Astrocyte of the cerebellum (primary cell): ENCODE measurements around the gene SULT6B1.

Source experiments
- DNase-seq: peaks from one replicate; pipeline ENCODE4 v3.0.0-alpha.2; 2011; ENCODE audit warnings: low read depth
- H3K4me3 ChIP-seq: 2 replicates; pipeline ENCODE4 v1.5.1; 2011; ENCODE audit warnings: mild to moderate bottlenecking, low read depth, low read length, moderate library complexity
- in situ Hi-C: cut with HindIII; loops from 2 replicates; pipeline ENCODE4 v1.10.0; 2017; ENCODE audit warnings: low sequenced_read_pairs
- TF ChIP-seq, protein P1 (sequence below): IDR thresholded peaks from 2 replicates; pipeline ENCODE4 v1.5.1; 2012; ENCODE audit warnings: low read length, low read depth, moderate library complexity, mild to moderate bottlenecking; ENCODE audit errors: missing control alignments

SULT6B1 gene

DNA sequence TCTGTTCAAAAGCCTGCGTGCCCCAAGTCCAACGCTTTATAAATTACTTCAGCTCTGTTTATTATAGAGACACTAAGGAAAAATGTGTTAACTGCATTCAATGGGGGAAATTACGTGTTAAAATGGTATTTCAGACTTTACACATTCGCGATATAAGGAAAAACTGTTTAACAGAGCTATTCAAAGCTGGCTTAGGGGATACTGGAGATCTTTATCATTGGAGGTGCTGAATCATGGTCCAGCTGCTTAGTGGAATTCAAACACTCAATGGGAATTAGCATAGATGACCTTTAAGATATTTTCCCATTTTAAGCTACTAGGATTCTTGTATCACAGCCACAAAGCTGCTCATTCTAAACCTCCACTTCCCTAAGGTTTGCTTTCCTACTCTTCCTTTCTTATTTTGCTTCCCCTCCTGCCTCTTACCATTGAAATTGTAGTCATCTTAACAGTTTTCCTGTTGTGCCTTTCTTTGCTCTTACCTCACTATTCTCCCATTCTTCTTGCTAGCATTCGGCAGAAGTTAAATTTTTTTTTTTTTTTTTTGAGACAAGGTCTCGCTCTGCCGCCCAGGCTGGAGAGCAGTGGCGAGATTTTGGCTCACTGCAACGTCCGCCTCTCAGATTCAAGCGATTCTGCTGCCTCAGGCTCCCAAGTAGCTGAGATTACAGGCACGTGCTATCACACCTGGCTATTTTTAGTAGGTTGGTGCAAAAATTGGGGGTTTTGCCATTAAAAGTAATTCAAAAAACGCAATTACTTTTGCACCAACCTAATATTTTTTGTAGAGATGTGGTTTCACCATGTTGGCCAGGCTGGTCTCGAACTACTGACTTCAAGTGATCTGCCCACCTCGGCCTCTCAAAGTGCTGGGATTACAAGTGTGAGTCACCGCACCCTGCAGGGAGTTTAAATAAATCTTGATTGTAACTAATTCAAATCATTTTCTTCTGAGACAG lies 6.5 kb downstream of the SULT6B1 start:
- no peak overlapping the region for H3K4me3 ChIP-seq
- in situ Hi-C loops = no loop called here
- TF ChIP-seq, protein P1, sequence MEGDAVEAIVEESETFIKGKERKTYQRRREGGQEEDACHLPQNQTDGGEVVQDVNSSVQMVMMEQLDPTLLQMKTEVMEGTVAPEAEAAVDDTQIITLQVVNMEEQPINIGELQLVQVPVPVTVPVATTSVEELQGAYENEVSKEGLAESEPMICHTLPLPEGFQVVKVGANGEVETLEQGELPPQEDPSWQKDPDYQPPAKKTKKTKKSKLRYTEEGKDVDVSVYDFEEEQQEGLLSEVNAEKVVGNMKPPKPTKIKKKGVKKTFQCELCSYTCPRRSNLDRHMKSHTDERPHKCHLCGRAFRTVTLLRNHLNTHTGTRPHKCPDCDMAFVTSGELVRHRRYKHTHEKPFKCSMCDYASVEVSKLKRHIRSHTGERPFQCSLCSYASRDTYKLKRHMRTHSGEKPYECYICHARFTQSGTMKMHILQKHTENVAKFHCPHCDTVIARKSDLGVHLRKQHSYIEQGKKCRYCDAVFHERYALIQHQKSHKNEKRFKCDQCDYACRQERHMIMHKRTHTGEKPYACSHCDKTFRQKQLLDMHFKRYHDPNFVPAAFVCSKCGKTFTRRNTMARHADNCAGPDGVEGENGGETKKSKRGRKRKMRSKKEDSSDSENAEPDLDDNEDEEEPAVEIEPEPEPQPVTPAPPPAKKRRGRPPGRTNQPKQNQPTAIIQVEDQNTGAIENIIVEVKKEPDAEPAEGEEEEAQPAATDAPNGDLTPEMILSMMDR = no peak
- no peak for DNase-seq

DNA sequence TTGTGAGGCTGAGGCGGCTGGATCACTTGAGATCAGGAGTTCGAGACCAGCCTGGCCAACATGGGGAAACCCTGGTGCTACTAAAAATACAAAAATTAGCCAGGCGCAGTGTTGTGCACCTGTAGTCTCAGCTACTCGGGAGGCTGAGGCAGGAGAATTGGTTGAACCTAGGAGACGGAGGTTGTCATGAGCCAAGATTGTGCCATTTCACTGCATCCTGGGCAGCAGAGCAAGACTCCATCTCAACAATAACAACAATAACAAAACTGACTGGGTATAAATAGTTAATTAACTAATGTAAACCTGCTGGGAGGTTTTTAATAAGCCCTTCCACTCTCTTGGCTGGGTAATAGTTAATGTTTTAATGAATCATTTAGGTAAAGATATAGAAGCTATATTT lies 7.8 kb downstream of the SULT6B1 start:
- DNase-seq = no peak
- TF ChIP-seq, protein P1 = no peak
- in situ Hi-C loops = no loop called here
- no peak overlapping the region for H3K4me3 ChIP-seq

DNA sequence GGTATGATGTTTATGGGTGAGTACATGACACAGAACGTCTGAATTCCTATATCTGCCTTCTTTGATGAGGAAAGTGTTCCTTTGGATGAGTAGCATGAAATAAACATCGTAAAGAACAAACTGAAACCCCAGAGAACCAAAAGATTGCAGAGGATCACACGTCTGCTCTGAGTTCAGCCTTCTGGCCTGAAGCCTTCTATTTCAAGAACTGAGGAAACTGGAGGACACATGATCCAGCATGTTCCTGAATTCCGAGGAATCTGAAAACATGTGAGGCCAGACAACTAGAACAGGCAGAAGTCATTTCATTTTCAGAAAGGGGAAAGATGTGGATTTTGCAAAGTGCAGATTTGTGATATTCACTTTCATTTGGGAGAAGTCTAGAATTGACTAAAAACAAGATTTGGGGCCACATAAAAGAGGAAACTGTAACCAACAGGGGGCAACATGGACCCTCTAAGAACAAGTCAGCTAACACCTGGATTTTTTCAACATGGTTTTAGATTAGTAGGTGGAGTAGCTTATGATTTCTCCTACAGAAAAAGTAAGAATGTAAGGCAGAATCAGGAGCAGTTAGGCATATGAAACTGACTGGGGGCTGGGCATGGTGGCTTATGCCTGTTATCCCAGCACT lies 8.3 kb downstream of the SULT6B1 start:
- TF ChIP-seq, protein P1 = no peak
- in situ Hi-C loops = no loop called here
- no peak overlapping the region for H3K4me3 ChIP-seq

DNA sequence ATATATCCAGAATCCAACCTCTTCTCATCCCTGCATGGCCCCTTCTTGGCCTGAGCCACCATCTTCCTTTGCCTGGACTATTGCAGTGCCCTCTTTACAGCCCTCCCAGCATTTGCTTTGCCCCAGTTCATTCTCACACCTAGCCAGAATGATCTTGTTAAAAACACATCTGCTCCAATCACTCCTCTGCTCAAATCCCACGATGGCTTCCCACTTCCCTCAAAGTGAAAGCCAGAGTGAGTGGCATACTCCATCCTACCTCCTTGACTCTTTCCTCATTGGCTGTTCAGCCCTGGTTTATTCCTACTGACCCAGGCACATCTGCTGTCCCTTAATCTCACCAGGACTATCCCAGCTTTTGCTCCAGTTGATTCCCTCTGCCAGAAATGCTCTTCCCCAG lies 14.7 kb downstream of the SULT6B1 start:
- DNase-seq = no peak
- no peak overlapping the region for H3K4me3 ChIP-seq
- in situ Hi-C loops = no loop called here
- TF ChIP-seq, protein P1 = no peak

More for the DNA sequence above, 8.3 kb downstream of the SULT6B1 start:
- DNase-seq = no peak

DNA sequence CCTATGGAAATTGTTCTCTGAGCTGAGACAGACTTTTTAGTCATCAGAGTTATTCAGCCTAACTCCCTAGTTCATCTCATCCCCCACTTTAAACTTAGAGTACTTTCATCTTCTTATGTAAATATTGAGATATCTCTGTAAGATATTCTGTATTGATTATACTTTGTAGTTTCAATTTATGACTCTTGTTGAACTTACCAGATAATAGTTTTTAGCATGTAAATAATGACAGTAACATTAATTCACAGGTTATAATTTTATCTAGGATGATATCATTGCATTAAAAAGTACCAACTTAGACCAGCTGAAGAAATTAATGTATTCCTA lies 16.9 kb downstream of the SULT6B1 start:
- H3K4me3 ChIP-seq = no peak overlapping the region
- in situ Hi-C loops = no loop called here
- TF ChIP-seq, protein P1 = no peak
- DNase-seq = no peak

DNA sequence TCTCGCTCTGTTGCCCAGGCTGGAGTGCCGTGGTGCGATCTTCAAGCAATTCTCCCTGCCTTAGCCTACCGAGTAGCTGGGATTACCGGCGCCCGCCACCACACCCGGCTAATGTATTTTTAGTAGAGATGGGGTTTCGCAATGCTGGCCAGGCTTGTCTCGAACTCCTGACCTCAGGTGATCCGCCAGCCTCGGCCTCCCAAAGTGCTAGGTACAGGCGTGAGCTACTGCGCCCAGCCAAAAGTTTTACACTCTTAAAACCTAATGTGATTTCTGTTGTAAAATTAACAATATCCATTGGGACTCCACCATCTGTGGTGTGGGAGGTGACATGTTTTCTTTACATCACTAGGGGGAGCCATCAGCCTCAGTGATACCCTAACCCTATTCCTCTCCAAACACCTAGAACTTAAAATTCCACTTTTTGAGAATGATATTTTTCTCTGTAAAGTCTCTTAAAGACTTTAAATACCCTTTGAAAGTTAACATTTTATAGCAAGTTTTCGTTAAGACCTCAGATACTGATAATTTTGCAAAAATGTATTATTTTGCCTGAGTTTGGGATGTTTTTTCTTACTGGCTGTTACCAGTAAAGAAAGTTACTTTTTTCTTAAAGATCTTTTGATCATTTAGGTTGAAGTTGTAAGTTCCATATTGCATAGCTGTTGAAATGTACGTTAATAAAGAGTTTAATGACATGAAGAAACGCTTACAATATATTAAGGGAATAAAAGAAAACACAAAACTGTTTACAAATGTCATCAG lies 20.1 kb downstream of the SULT6B1 start:
- peak; percentile 16 for DNase-seq
- TF ChIP-seq, protein P1 = peak; percentile 80
- no peak overlapping the region for H3K4me3 ChIP-seq
- in situ Hi-C loops = no loop called here
